Measurements from ENCODE around the gene SLC22A25. TPM values are rescaled to one million over a fixed set of nuclear protein-coding genes. Genes with fewer than 3 reads are reported as not detected.

Gene SLC22A25
- total and polyA plus RNA-seq, 2 of the 13 experiments (the other 11 are each of a cell fraction or from before 2014, with no cell fraction given) = 0.18 to 0.42 TPM

GRCh38 chr11:63240791-63241379 lies 2.5 kb downstream of the SLC22A25 start:
- peaks cover 11% of the 10 kb centered on the region for H3K9me3 ChIP-seq (ENCODE audit: low read length)
- peak; percentile 87 for FAIRE-seq
- intact Hi-C loops (cut with micrococcal nuclease; ENCODE audit: unreplicated experiment) (no loop called here), in situ Hi-C loops (cut with HindIII; ENCODE audit: extremely low pct_ligation_motif_present, low pct_unique_long_range_greater_than_20kb) (no loop called here)
- H3K27ac ChIP-seq (ENCODE audit: extremely low read length, insufficient read depth, low read length) = peak overlapping the region; percentile 66
- H3K4me3 ChIP-seq (replicated peaks in 1 of 3; ENCODE audit: insufficient read depth in 1 of 3, low read depth in 2 of 3, low read length in 3 of 3) = peak overlapping the region in 1 of 3 experiments; percentile 11; a peak in 1 of 6 replicates
- no peak overlapping the region for H3K9ac ChIP-seq (ENCODE audit: insufficient read depth, low read depth, low read length)
- peaks cover 98% of the 10 kb centered on the region for H3K4me1 ChIP-seq (ENCODE audit: insufficient read depth, low read length)
- no peak overlapping the region for H2AFZ ChIP-seq (ENCODE audit: low read length)
- no peaks in the 10 kb centered on the region for H4K20me1 ChIP-seq (ENCODE audit: insufficient read depth, low read length)
- peak; percentile 79 for ATAC-seq
- H3K79me2 ChIP-seq (ENCODE audit: insufficient read depth, low read length) = no peaks in the 10 kb centered on the region
- ChIA-PET POLR2A (interaction anchor here (0.9 to 3.6 kb wide), 7 partner anchors 8 to 129 kb away, joined by 3 to 22 read pairs (median 5); partner anchors contain the start of gene SLC22A9), CTCF (ENCODE audit: low intra/inter-chr PET ratio, low total read pairs) (no interaction called here)
- DNase-seq (ENCODE audit: low spot score) = peak; percentile 78
- BruUV-seq (replicated peaks) = no TSS peak
- no peaks in the 10 kb centered on the region for H3K27me3 ChIP-seq (ENCODE audit: control insufficient read depth in 1 of 2, insufficient read depth in 2 of 2, low read length in 2 of 2)
- H3K4me2 ChIP-seq (ENCODE audit: low read depth, low read length) = peak overlapping the region; percentile 19; the same call in 1 of the 2 replicates
- no peaks in the 10 kb centered on the region for H3K36me3 ChIP-seq (replicated peaks in 1 of 2; ENCODE audit: control insufficient read depth in 1 of 2, insufficient read depth in 2 of 2, low read length in 2 of 2)
- TF ChIP-seq KAT8 (CRISPR knock-in tag; IDR thresholded peaks at IDR 0.05) = peak; percentile 73
- peak; percentile 64 for TF ChIP-seq TBL1XR1 (IDR thresholded peaks at IDR 0.05; ENCODE audit: borderline replicate concordance, low read length, partially characterized antibody)
- peak; percentile 25; the same call in 1 of the 2 replicates for TF ChIP-seq FOXP1 (IDR thresholded peaks at IDR 0.05)
- TF ChIP-seq FOXP1 (CRISPR knock-in tag; IDR thresholded peaks at IDR 0.05) = peak; percentile 85
- TF ChIP-seq RAD21 (CRISPR knock-in tag; IDR thresholded peaks at IDR 0.05) = no peak
- TF ChIP-seq ARID3A (IDR thresholded peaks at IDR 0.05; ENCODE audit: low read depth, low read length) = peak; percentile 76
- peak; percentile 69 for TF ChIP-seq ASH2L (IDR thresholded peaks at IDR 0.05; ENCODE audit: insufficient read length, low read depth, low read length)
- peak; percentile 89 for TF ChIP-seq NFIC (IDR thresholded peaks at IDR 0.05; ENCODE audit: low read length)
- TF ChIP-seq NFE2L2 (IDR thresholded peaks at IDR 0.05; ENCODE audit: low read length) = no peak
- peak; percentile 90 for TF ChIP-seq MED13 (CRISPR knock-in tag; IDR thresholded peaks at IDR 0.05)
- TF ChIP-seq ZNF124 (CRISPR knock-in tag; IDR thresholded peaks at IDR 0.05) = 0 out of 2 replicates have a peak, but pooled peaks have one; percentile 50
- TF ChIP-seq SMC3 (IDR thresholded peaks at IDR 0.05; ENCODE audit: low read length) = no peak
- TF ChIP-seq EED (CRISPR knock-in tag; IDR thresholded peaks at IDR 0.05) = no peak
- 0 out of 2 replicates have a peak, but pooled peaks have one; percentile 20 for TF ChIP-seq KLF9 (CRISPR knock-in tag; IDR thresholded peaks at IDR 0.05; ENCODE audit: low read depth)
- TF ChIP-seq GABPA (IDR thresholded peaks at IDR 0.05; ENCODE audit: low read depth, low read length) = no peak
- TF ChIP-seq GABPA (CRISPR knock-in tag; IDR thresholded peaks at IDR 0.05; ENCODE audit: low read depth) = 0 out of 2 replicates have a peak, but pooled peaks have one; percentile 20
- TF ChIP-seq ZNF18 (CRISPR knock-in tag; IDR thresholded peaks at IDR 0.05; ENCODE audit: insufficient replicate concordance) = peak; percentile 72
- no peak for TF ChIP-seq ZNF652 (CRISPR knock-in tag; IDR thresholded peaks at IDR 0.05; ENCODE audit: borderline replicate concordance, low read depth)
- no peak for TF ChIP-seq CBX5 (CRISPR knock-in tag; IDR thresholded peaks at IDR 0.05; ENCODE audit: borderline replicate concordance)
- TF ChIP-seq BCL6 (CRISPR knock-in tag; IDR thresholded peaks at IDR 0.05) = peak; percentile 70
- peak; percentile 67 for TF ChIP-seq HDAC1 (CRISPR knock-in tag; IDR thresholded peaks at IDR 0.05)
- TF ChIP-seq ZBTB26 (CRISPR knock-in tag; IDR thresholded peaks at IDR 0.05; ENCODE audit: borderline replicate concordance) = no peak
- TF ChIP-seq IRF2 (CRISPR knock-in tag; IDR thresholded peaks at IDR 0.05) = peak; percentile 72; the same call in 1 of the 2 replicates
- TF ChIP-seq KLF16 (CRISPR knock-in tag; IDR thresholded peaks at IDR 0.05) = peak in 1 of 2 experiments; percentile 77; a peak in 2 of 4 replicates

Data from HepG2 (cell line).